NCI-H82 treated with DMSO at 0.1 percent for 48 hours (cell line): ENCODE results near the gene HELQ.
"Not testable (repeated sequence)": the region's sequence is repeated elsewhere in the genome, so short reads cannot be mapped to it uniquely, and the experiment has no call there.

Experiments
- DNase-seq: peaks from one replicate; lab custom pipeline; 2025; ENCODE audit not compliant: unreplicated experiment; lab: John Stamatoyannopoulos, UW

The HELQ gene, protein sequence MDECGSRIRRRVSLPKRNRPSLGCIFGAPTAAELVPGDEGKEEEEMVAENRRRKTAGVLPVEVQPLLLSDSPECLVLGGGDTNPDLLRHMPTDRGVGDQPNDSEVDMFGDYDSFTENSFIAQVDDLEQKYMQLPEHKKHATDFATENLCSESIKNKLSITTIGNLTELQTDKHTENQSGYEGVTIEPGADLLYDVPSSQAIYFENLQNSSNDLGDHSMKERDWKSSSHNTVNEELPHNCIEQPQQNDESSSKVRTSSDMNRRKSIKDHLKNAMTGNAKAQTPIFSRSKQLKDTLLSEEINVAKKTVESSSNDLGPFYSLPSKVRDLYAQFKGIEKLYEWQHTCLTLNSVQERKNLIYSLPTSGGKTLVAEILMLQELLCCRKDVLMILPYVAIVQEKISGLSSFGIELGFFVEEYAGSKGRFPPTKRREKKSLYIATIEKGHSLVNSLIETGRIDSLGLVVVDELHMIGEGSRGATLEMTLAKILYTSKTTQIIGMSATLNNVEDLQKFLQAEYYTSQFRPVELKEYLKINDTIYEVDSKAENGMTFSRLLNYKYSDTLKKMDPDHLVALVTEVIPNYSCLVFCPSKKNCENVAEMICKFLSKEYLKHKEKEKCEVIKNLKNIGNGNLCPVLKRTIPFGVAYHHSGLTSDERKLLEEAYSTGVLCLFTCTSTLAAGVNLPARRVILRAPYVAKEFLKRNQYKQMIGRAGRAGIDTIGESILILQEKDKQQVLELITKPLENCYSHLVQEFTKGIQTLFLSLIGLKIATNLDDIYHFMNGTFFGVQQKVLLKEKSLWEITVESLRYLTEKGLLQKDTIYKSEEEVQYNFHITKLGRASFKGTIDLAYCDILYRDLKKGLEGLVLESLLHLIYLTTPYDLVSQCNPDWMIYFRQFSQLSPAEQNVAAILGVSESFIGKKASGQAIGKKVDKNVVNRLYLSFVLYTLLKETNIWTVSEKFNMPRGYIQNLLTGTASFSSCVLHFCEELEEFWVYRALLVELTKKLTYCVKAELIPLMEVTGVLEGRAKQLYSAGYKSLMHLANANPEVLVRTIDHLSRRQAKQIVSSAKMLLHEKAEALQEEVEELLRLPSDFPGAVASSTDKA

DNA sequence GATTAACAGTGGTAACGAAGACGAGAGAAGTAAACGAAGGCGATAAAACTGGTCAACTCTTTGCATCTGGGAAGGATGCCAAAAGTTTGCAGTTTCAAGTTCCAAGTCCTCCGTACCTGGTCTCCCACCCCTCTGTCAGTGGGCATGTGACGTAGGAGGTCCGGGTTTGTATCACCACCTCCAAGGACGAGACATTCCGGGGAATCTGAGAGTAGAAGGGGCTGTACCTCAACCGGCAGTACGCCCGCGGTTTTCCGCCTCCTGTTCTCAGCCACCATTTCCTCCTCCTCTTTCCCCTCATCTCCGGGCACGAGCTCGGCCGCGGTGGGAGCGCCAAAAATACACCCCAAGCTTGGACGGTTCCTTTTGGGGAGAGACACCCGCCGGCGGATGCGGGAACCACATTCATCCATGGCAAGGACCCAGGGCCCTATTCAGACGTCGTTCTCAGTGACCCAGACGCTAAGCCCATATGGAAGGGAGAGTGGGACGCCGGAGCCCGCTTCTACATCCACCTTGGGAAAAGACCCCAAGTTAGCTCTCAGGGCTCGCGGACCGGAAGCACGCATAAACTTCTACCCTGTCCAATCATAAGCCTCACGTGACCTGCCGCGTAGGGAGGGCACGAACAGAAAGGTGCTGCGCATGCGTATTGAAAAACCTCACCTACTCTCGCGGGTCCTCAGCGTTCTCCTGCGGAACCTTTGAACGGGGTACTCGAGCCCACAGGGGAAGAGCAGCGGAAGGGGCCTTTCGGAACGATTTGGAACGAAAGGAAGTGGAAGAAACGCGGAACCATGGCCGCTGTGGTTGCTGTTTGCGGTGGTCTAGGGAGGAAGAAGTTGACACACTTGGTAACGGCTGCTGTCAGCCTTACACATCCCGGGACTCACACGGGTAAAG, at the start of gene HELQ, which contains the start of gene MRPS18C:
HELQ (minus strand) TSS at position 543 of the 903 bp plus-strand sequence; CDS start at position 413, 130 bp downstream.
MRPS18C (plus strand) TSS at position 778 of the 903 bp plus-strand sequence; CDS start at position 798, 20 bp downstream.
- peak; percentile 93 for DNase-seq

DNA sequence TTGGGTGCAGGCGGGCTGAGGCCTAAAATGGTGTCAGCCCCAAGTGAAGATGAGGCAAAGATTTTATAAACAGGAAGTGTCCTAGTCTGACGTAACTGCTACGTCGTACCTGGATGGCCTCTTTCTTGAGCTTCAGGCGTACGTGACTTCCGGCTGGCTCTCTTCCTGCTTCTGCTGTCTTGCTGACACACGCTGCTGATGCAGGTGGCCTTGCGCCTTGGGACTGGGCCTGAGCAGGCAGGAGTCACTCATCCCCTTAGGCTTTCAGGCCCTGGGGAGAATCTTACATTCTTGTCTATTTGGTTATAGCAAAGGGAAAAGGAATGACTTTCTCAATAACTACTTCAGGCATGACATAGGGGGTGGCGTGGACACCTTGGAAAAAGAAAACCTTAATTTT, 49.4 kb upstream of the HELQ start:
- no peak for DNase-seq

DNA sequence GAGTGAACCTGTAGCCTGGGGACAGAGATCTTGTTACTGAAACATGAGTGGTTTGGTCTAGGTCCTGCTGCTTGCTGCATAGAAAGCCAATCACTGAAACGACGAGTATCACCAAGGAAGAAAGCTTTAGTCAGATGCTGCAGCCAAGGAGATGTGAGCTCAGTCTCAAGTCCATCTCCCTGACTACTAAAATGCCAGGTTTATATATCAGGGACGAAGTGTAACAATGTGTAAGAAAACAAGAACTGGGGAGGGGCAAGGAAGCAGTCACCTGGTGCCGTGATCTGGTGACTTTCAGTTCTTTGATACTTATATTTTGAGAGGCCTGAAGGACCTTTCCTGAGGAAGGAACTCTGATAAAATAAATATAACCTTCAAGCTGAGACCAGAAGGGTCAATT, 48.9 kb upstream of the HELQ start:
- DNase-seq, result no peak

DNA sequence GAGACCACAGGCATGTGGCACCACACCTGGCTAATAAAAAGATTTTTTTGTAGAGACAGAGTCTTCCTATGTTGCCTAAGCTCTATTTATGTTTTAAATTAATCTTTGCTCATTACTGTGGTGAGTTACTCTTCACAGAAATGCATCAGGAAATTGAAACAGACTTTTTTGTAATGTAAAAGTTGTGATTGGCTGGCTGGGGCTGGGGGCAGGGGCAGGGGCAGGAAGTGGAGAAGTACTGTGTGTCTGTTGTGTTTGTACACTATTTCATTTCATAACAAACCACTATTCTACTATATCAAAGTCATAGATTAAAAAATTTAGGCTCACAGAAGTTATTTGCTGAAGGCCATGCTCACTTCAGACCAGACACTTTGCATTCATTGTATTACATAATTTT, 48.4 kb upstream of the HELQ start:
- no peak for DNase-seq

DNA sequence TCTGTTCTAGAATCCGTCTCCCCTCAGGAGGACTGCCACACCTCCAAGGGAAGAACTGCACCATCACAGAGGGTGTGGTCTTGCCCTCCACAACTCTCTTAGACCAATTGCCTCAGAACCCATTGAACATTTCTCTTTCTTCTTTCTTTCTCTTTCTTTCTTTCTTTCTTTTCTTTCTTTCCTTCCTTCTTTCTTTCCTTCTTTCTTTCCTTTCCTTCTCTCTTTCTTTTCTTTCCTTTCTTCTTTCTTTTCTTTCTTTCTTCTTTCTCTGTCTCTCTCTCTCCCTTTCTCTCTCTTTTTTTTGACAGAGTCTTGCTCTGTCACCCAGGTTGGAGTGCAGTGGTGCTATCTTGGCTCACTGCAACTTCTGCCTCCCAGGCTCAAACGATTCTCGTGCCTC, 46.0 kb upstream of the HELQ start:
- not testable (repeated sequence) for DNase-seq

DNA sequence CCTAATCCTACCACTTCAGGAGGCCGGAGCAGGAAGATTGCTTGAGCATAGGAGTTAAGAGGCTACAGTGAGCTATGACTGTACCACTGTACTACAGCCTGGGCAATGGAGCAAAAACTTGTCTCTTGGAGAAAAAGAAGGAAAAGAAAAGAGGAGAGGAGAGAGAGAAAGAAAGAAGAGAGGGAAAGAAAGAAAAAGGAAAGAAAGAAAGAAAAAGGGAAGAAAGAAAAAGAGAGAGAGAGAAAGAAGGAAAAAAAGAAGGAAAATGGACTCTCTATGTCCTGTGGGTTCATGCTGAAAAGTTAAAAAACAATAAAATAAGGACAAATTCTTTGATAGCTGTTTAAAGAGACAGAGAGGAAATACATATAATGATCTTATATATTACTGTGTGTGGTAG, 42.6 kb upstream of the HELQ start:
- DNase-seq, result no peak

DNA sequence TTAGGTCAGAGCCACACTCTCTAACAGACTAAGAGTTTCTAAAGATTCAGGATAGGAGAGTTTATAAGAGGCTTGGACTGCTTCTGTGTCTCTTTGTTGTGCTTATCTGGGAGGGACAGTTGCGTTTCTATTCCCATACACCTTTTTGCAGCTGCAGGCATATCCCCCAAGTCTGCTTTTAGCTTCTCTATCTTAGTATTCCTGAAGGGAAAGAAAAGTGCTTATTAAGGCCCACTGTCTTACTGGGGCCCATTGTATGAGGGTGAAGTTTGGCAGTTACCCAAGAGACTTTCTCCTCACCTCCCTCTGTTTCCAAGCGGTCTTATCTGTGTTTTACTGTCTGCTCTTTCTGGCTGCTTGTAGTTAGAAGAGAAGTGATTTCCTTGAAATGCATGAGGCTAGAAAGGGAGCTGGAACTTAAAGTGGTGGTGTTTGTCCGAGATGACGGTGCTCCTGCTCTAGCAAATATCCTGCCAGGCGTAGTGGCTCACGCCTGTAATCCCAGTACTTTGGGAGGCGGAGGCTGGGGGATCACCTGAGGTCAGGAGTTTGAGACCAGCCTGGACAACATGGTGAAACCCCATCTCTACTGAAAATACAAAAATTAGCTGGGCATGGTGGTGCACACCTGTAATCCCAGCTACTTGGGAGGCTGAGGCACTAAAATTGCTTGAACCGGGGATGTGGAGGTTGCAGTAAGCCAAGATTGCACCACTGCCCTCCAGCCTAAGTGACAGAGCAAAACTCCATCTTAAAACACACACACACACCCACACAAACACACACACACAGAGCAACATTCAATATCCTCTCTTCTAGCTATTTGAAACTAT, 40.7 kb upstream of the HELQ start:
- DNase-seq, result not testable (repeated sequence)

DNA sequence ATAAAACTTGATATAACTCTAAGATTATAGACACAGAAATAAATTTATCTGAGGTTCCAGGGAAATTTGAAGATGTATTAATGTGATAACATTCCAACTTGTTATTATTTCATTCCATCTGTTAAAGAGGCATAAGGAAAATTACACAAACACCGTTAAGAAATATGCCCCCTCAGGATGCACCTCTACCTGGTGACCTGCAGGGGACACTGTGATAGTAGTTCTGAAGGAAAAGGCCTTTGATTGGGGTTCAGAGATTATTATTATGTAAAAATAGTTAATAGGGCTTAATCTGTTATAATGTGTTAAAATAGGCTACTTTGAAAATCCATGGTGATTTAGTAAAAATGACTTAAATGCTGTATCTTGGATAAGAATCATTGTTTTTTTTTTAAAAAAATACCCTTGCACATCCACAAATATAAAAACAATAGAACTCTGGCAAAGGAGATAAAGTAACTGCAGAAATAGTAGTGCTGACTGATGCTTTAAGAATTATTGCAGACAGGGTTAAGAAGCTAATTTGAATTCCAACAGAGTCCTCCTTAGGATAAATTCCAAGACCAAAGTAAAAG, 35.3 kb upstream of the HELQ start:
- no peak for DNase-seq

DNA sequence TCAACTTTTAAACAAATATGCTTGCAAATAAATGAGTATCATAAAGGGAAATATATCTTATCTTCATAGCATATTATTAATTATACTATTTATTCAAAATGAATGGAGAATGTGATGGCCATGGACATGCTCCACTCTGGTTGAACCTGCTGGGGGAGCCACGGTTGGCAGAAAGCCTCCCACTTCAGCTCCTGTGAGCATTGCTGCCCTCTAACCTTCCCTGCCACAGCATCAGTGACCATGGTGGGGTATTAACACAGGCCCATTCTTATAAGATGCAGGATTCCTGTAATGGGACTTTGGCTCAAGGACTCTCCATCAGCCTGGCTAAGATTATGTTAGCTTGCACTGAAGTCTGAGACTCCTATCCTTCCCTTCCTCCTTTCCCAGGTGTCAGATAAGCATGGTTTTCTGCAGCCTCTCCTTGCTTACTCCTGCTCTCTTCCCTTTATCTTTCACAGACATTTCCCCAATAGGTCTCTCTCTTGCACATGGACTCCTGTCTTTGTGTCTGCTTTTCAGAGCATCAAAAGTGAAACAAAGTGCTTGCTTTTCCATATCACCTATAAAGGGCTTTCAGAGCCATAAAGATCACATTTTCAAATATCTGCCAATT, 34.2 kb upstream of the HELQ start:
- DNase-seq, result no peak

DNA sequence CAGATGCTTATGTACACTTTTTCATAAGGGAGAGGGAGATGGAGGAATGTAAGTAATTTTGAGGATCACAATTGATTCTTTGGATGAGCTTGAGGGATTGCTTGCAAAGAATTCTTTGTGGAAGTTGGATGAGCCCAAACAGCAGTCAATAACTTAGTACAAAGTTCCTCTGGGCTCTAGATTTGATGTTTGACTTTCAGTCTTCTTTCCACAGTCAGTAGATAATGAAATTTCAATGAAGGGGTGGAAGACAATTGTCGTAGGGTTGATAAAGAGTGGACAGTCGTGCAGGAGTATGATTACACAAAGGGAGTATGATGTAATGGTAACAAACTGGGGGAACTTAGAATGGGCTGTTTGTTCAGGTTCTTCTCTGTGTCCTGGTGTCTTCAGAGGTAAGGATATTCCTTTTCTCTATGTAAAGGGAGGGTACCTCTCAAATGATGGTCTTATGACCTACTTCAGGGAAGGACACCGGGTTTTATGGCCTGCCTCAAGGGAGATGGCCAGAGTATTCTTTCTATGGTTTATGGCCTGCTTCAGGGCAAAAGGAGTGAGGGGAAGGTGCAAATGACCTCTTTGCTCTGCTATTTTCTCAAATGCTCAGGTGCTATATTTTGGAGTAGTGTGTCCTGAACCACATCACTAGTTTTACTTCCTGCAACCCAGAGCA, 31.0 kb upstream of the HELQ start:
- DNase-seq, result no peak

DNA sequence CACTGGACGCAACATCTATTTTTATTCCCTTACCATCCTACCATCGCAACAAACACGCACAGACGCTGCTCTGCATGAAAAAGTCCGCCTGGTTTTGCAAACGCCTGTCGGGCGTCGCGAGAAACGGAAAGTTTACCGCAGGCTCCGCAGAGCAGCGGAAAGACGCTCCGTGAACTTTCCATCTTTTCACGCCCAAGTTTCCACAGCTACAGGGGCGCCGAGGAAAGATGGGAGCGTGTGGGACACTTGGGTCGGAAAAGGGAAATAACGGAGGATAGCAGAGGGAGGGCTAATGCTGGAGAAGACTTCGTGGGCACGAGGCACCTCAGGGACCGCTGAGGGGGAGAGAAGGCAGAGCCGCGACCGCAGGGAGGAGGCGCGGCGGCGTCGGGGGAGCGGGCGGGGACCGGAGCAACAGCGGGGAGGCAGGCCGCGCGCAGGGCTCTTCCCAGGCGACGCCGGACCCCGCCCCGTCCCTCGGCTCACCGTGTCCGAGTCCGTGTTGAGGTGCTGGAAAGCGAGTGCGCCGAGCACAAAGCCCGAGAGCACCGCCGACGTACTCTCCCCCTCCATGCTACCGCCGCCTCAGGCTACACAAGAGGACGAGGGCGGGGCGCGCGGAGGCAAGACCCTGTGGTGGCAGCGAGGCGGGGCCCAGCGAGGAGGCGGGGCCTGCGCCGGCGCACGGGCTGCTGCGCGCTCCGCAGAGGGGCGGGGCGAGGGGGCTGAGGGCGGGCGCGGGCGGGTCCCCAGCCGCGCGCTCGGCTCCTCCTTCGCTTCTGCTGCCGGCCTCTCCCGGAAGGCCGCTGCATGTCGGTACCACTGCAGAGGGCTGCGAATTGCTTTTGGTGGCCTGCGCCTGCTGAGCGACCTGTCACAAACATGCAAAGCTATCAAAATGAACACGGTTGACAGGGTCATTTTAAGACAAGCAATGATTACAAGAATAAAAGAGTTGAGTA, 29.2 kb upstream of the HELQ start, which contains the start of gene ABRAXAS1:
ABRAXAS1 (minus strand) TSS at position 601 of the 962 bp plus-strand sequence; CDS start at position 573, 28 bp downstream.
- DNase-seq, result peak; percentile 78

DNA sequence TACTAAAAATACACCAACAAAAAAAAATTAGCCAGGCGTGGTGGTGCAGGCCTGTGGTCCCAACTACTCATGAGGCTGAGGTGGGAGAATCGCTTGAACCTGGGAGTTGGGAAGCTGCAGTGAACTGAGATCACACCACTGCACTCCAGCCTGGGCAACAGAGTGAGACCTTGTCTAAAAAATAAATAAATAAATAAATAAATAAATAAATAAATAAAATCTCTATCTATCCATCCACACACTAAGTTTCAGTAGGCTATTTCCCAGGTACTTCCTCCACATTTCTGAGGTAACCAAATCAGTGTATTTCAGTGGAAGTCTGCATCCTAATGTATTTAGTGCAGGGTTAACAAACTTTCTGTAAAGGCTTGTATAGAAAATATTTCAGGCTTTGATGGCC, 18.3 kb upstream of the HELQ start:
- DNase-seq, result no peak

DNA sequence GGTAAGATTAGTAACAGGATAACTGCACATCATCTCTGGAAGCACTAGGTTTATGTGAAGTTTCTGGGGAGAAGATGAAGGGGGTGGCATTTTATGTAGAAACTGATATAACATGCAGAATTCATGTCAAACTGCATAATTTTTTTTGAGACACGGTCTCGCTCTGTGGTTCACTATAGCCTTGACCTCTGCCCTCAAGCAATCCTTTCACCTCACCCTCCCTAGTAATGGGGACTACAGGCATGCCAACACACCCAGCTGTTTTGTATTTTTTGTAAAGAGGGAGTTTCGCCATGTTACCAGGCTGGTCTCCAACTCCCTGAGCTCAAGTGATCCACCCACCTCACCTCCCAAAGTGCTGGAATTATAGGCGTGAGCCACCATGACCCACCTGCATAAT, 17.8 kb upstream of the HELQ start:
- no peak for DNase-seq

DNA sequence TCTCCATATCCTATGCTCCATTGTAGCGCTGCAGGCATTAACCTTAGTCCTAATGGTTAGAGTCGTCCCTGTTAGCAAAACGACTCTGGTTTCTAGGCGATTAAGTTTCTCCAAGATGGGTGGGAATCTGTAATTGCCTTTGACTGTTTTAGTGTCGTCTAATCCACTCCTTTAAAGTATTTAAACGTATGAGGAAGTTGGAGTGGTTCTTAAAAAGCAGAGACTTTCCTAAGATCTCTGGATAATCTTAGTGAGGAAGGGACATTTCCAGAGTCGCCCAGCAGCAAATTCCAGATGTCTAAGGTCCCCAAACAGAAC, 520 bp upstream of the HELQ start:
- DNase-seq, result no peak

DNA sequence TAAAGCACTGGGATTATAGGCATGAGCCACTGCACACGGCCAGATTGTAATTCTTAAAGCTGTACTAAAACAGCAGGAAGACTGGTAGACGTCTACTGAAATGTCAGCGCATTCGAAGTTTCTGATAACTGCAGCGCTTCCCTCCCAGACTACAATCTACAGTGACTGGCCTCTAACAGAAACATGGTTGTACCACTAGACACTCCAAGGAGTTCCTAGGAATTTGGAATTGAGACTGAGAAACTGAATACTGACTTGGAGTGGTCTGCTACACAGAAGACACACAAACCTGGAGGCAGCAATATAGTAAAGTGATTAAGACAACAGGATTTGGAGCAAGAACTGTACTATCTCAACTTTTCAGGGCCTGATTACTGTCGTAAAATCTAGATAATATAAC, 937 bp downstream of the HELQ start:
- no peak for DNase-seq

DNA sequence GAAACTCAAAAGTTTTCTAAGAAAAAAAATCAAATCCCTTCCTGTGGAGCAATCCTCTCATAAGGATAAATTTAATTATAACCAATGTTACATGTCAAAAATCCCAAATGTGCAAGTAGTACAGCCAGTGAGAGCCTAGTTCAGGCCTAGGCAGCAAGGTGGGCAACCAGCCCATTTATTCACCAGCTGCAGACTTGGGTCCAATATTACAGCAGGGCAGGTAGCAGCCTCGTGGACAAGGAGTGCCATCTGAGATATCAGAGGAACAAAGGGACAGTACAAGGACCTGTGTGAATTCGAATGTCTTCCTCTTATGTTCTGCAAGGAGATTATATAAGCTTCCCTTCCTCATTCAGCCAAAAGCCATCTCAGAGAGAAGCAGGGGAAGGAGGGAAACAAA, 6.6 kb downstream of the HELQ start:
- DNase-seq, result no peak

DNA sequence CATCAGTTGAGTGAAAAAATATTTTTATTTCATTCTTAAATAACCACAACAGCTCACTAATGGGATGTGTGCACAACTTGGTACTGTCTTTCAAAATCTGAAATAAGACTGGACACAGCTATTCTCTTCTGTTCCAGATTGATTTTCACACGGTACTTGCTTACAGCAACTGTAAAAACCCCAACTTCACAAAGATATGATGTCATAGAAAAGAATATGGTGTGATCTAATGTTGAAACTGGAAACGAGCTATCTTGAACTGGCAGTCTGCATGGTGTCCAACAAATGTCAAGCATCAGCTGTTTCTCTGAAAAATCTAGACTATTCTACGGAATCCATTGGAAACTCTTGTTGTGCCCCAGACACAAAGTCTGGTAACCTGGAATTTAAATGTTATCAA, 14.7 kb downstream of the HELQ start:
- DNase-seq, result no peak
